ENCODE measurements around the gene DHTKD1. TPM values are rescaled to one million over a fixed set of nuclear protein-coding genes. Genes with fewer than 3 reads are reported as not detected.

Gene DHTKD1
- total RNA-seq, 1 experiment from 2014 or later: 53.2 TPM

DNA sequence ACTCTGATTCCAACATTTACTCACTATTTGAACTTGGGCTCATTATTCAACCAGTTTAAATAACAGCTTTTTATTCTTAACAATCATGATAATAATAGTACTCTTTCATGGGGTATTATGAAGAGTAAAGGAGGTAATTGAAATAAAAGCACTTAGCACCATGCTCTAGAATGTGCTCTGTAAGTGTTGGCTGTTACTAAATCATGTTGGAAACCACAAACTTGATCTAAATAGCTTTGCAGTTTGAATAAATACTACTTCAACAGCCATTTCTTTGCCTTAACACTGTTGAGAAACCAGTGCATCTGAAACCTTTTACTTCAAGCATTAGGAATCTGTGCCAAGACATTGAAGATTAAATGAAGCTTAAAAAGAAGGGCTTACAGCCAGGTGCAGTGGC, 18.2 kb upstream of the DHTKD1 start:
- Histone ChIP-seq H3K79me1 (ENCODE audit: insufficient read depth, low read depth, low read length, poor library complexity, severe bottlenecking) (no peaks in the 10 kb centered on the region), H2BK12ac (ENCODE audit: insufficient read length, low read depth, low read length) (no peak overlapping the region), H2BK20ac (ENCODE audit: low read depth, low read length, poor library complexity, severe bottlenecking) (no peak overlapping the region), H3K27me3 (ENCODE audit: insufficient read depth, low read length) (no peaks in the 10 kb centered on the region), H3K23ac (ENCODE audit: insufficient read length, low read depth, low read length) (no peak overlapping the region), H3K4ac (ENCODE audit: low read depth, low read length) (no peak overlapping the region), H4K5ac (ENCODE audit: insufficient read length, low read depth, low read length) (no peak overlapping the region), H3K79me2 (ENCODE audit: insufficient read depth, low read length) (no peaks in the 10 kb centered on the region), H4K91ac (ENCODE audit: insufficient read length, low read depth, low read length) (no peak overlapping the region), H3K9me3 (ENCODE audit: control insufficient read depth, low read depth, low read length) (no peaks in the 10 kb centered on the region), H2BK15ac (ENCODE audit: low read depth, low read length) (no peak overlapping the region), H2AFZ (ENCODE audit: low read length) (no peak overlapping the region), H3K14ac (ENCODE audit: insufficient read depth, low read length) (no peak overlapping the region), H2AK5ac (ENCODE audit: insufficient read length, low read length) (no peak overlapping the region), H3K27ac (ENCODE audit: insufficient read length, low read depth, low read length) (no peak overlapping the region), H2BK5ac (ENCODE audit: insufficient read length, low read length) (no peak overlapping the region), H3K9ac (ENCODE audit: extremely low read depth, insufficient read length, low read length) (no peak overlapping the region), H3K23me2 (ENCODE audit: insufficient read length, low read depth, low read length, poor library complexity, severe bottlenecking) (no peaks in the 10 kb centered on the region), H3K4me2 (ENCODE audit: insufficient read depth, insufficient read length, low read length) (no peak overlapping the region), H3K4me1 (ENCODE audit: insufficient read depth, low read length) (no peaks in the 10 kb centered on the region), H2BK120ac (ENCODE audit: low read depth, low read length, poor library complexity, severe bottlenecking) (no peak overlapping the region), H4K20me1 (ENCODE audit: control insufficient read depth, insufficient read depth, insufficient read length) (no peaks in the 10 kb centered on the region), H3K18ac (ENCODE audit: insufficient read length, low read depth, low read length) (no peak overlapping the region), H3T11ph (ENCODE audit: low read length) (no peak overlapping the region), H4K8ac (replicated peaks; ENCODE audit: insufficient read length, low read depth, low read length) (no peak overlapping the region), H3K56ac (ENCODE audit: insufficient read length, low read depth, low read length) (no peak overlapping the region)
- peaks cover 3 to 7% of the 10 kb centered on the region in 2 experiments; a peak in 1 of 4 replicates for H3K4me1 Mint-ChIP-seq
- no peak overlapping the region for H3K4me3 Mint-ChIP-seq
- peaks cover 6% of the 10 kb centered on the region for H3K27me3 Mint-ChIP-seq (ENCODE audit: low read depth)
- no peaks in the 10 kb centered on the region for H3K9me3 Mint-ChIP-seq
- DNase-seq: no peak
- no peak overlapping the region for H3K27ac Mint-ChIP-seq
- H3K36me3 Mint-ChIP-seq (ENCODE audit: insufficient read depth in 1 of 3, low read depth in 3 of 3): no peaks in the 10 kb centered on the region
- TF ChIP-seq, protein P1, sequence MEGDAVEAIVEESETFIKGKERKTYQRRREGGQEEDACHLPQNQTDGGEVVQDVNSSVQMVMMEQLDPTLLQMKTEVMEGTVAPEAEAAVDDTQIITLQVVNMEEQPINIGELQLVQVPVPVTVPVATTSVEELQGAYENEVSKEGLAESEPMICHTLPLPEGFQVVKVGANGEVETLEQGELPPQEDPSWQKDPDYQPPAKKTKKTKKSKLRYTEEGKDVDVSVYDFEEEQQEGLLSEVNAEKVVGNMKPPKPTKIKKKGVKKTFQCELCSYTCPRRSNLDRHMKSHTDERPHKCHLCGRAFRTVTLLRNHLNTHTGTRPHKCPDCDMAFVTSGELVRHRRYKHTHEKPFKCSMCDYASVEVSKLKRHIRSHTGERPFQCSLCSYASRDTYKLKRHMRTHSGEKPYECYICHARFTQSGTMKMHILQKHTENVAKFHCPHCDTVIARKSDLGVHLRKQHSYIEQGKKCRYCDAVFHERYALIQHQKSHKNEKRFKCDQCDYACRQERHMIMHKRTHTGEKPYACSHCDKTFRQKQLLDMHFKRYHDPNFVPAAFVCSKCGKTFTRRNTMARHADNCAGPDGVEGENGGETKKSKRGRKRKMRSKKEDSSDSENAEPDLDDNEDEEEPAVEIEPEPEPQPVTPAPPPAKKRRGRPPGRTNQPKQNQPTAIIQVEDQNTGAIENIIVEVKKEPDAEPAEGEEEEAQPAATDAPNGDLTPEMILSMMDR (conservative IDR thresholded peaks at IDR 0.05): no peak
